Hepatocyte (in vitro differentiated cells): ENCODE measurements around the gene TNS3. TPM values are rescaled to one million over a fixed set of nuclear protein-coding genes. Genes with fewer than 3 reads are reported as not detected.

Source experiments
- DNase-seq: peaks from one replicate; pipeline ENCODE4 v3.0.0-alpha.2; 2016; ENCODE audit warnings: low spot score
- H2AFZ ChIP-seq: fragments of 200-600 bp; sonication (generic); 2 replicates; pipeline ENCODE4 v1.6.0; 2016; ENCODE audit warnings: antibody characterized with exemption, mild to moderate bottlenecking
- H3K27ac ChIP-seq: fragments of 200-600 bp; sonication (generic); 2 replicates; pipeline ENCODE4 v1.5.1; 2016; ENCODE audit warnings: mild to moderate bottlenecking
- H3K27me3 ChIP-seq: fragments of 200-600 bp; sonication (generic); 2 replicates; pipeline ENCODE4 v1.6.1; 2016
- H3K36me3 ChIP-seq: fragments of 200-600 bp; sonication (generic); replicated peaks from 2 replicates; pipeline ENCODE4 v1.5.1; 2016; ENCODE audit warnings: low read depth; ENCODE audit not compliant: insufficient read depth
- H3K4me1 ChIP-seq: fragments of 200-600 bp; sonication (generic); 2 replicates; pipeline ENCODE4 v1.5.1; 2016; ENCODE audit warnings: mild to moderate bottlenecking, moderate library complexity; ENCODE audit not compliant: insufficient read depth
- H3K4me2 ChIP-seq: fragments of 200-600 bp; sonication (generic); 2 replicates; pipeline ENCODE4 v1.6.0; 2016
- H3K4me3 ChIP-seq: fragments of 200-600 bp; sonication (generic); 2 replicates; pipeline ENCODE4 v1.5.1; 2016; ENCODE audit warnings: mild to moderate bottlenecking
- H3K79me2 ChIP-seq: fragments of 200-600 bp; sonication (generic); 2 replicates; pipeline ENCODE4 v1.6.0; 2017; ENCODE audit warnings: mild to moderate bottlenecking
- H3K9me2 ChIP-seq: fragments of 200-600 bp; sonication (generic); replicated peaks from 2 replicates; pipeline ENCODE4 v1.6.0; 2017; ENCODE audit warnings: mild to moderate bottlenecking; ENCODE audit not compliant: insufficient read depth
- H3K9me3 ChIP-seq: fragments of 200-600 bp; sonication (generic); 2 replicates; pipeline ENCODE4 v1.5.1; 2016; ENCODE audit warnings: low read depth, mild to moderate bottlenecking
- H4K20me1 ChIP-seq: fragments of 200-600 bp; sonication (generic); 2 replicates; pipeline ENCODE4 v1.6.0; 2016; ENCODE audit warnings: mild to moderate bottlenecking; ENCODE audit not compliant: insufficient read depth, poor library complexity, severe bottlenecking
- EZH2 ChIP-seq: fragments of 200-600 bp; sonication (generic); IDR thresholded peaks from 2 replicates; pipeline ENCODE4 v1.6.1; 2016; ENCODE audit warnings: antibody characterized with exemption, mild to moderate bottlenecking, borderline replicate concordance
- EZH2phosphoT487 ChIP-seq: fragments of 200-600 bp; sonication (generic); IDR thresholded peaks from one replicate; pipeline ENCODE4 v1.6.1; 2018; ENCODE audit warnings: antibody characterized with exemption, mild to moderate bottlenecking, low read depth, moderate library complexity; ENCODE audit not compliant: unreplicated experiment, severe bottlenecking
- WGBS: methylation state at CpG from one replicate; pipeline ENCODE4 v1.1.6; 2016; ENCODE audit warnings: low lambda C conversion rate; ENCODE audit errors: missing lambda C conversion rate; 5-methylcytosine and 5-hydroxymethylcytosine counted together
- polyA plus RNA-seq: library from polyadenylated mRNA; unstranded; fragments of >200 nt; fragmentation: Nextera tagmentation; extraction: Ambion mirVana; gene quantifications from 2 replicates; pipeline ENCODE4 v1.2.1, GENCODE V29; 2016
- total RNA-seq: library from RNA; depleted of rRNA; stranded (reverse); fragments of >200 nt; gene quantifications from 2 replicates; pipeline ENCODE4 v1.2.3, GENCODE V29; 2014
- TF ChIP-seq, protein P1 (sequence below): fragments of 200-600 bp; sonication (generic); IDR thresholded peaks from 2 replicates; pipeline ENCODE4 v1.5.1; 2016; ENCODE audit warnings: antibody characterized with exemption, mild to moderate bottlenecking; ENCODE audit not compliant: poor library complexity

The TNS3 gene
- total and polyA plus RNA-seq, 2 experiments from 2014 or later = 30.0 to 73.3 TPM

DNA sequence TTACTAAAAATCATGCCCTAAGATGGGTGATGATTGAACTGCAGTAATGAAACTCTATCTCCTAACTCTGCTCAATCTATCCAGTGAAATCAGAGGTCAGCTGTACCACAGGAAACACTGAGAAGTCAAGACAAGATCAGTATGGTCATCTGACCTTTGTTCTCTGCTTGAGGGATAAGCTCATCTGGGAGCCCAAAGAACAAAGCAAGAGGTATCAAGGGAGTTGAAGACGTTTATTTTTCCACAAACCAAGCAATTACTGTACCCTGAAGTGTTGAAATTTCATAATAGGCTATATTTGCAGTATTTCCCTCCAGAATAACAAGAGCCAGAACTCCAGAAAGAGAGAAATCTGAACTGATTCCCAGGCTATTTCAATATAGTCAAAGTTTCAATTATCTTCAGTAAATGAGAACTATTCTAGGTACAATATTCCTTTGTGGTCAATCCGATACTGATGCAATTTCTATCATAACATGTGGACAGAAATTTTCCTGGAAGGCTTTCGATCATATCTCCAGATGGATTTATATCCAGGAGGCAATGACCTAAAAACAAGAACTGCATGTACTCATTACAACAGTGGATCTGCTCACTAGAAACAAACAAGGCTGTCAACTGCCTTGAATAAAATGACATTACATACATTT lies 345.3 kb downstream of the TNS3 start:
- TF ChIP-seq EZH2 (no peak), EZH2phosphoT487 (no peak)
- TF ChIP-seq, protein P1, sequence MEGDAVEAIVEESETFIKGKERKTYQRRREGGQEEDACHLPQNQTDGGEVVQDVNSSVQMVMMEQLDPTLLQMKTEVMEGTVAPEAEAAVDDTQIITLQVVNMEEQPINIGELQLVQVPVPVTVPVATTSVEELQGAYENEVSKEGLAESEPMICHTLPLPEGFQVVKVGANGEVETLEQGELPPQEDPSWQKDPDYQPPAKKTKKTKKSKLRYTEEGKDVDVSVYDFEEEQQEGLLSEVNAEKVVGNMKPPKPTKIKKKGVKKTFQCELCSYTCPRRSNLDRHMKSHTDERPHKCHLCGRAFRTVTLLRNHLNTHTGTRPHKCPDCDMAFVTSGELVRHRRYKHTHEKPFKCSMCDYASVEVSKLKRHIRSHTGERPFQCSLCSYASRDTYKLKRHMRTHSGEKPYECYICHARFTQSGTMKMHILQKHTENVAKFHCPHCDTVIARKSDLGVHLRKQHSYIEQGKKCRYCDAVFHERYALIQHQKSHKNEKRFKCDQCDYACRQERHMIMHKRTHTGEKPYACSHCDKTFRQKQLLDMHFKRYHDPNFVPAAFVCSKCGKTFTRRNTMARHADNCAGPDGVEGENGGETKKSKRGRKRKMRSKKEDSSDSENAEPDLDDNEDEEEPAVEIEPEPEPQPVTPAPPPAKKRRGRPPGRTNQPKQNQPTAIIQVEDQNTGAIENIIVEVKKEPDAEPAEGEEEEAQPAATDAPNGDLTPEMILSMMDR = no peak
- no peaks in the 10 kb centered on the region for H3K9me2 ChIP-seq
- H2AFZ ChIP-seq = no peak overlapping the region

DNA sequence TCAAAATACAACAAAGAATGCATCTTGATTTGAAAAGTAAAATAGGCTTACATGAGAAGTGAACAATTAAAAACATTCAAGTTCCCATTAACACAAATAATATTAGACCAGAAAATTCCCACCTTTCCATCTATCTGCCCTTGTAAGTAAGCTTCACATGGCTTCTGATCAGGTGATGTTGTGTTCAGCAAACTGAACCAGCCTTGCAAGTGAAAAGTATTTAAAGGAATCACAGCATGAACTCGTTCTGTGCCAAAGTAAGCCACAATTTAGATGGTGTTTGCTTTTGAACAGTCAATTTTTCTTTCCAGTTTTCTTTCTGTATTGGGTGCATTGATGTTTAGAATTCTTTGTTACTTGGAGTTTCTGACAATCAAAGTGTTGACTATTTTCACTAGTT lies 347.9 kb downstream of the TNS3 start:
- H3K4me1 ChIP-seq = no peaks in the 10 kb centered on the region
- H3K79me2 ChIP-seq = no peaks in the 10 kb centered on the region
- H4K20me1 ChIP-seq = no peaks in the 10 kb centered on the region
- no peak for DNase-seq
- no peaks in the 10 kb centered on the region for H3K9me3 ChIP-seq
- no peaks in the 10 kb centered on the region for H3K36me3 ChIP-seq
- no peak overlapping the region for H3K4me3 ChIP-seq
- H3K4me2 ChIP-seq = no peak overlapping the region
- no peaks in the 10 kb centered on the region for H3K27me3 ChIP-seq
- H3K27ac ChIP-seq = no peak overlapping the region
- 54% methylated on average over 1 of the region's 1 CpG for WGBS
- TF ChIP-seq, protein P1 = no peak
- TF ChIP-seq EZH2 (no peak), EZH2phosphoT487 (no peak)
- no peak overlapping the region for H2AFZ ChIP-seq
- H3K9me2 ChIP-seq = no peaks in the 10 kb centered on the region

More for the DNA sequence above, 345.3 kb downstream of the TNS3 start:
- Histone ChIP-seq H3K4me1 (peaks cover 3% of the 10 kb centered on the region), H4K20me1 (no peaks in the 10 kb centered on the region), H3K36me3 (no peaks in the 10 kb centered on the region), H3K27me3 (no peaks in the 10 kb centered on the region), H3K4me3 (no peak overlapping the region), H3K79me2 (no peaks in the 10 kb centered on the region), H3K4me2 (no peak overlapping the region), H3K27ac (no peak overlapping the region), H3K9me3 (no peaks in the 10 kb centered on the region)
- no peak for DNase-seq
- 77% methylated on average over 3 of the region's 3 CpGs for WGBS

DNA sequence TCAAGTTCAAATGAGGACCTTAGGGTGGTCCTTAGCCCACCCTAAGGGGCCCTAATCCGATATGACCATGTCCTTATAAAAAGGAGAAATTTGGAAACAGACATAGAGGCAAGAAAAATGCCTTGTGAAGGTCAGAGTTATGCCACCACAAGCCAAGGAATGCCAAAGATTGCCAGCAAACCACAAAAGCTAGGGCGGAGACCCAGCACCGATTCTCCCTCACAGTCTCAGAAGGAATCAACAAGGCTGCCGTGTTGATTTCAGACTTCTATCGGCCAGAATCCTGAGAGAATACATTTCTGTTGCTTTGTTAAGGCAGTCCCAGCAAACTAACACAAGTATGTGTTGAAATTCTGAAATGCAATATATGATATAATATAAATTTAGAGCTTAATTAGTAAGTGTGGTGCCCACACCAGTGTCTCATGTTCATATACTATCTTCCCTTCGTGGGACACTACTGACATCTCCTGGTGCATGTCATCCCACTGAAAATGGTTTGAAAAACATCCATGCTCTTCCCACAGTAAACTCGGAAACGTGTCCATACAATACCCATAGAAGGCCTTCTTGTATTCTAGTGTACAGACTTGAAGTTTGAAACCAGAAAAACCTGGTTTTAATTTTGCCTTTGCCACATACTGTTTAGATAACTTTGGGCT lies 349.0 kb downstream of the TNS3 start:
- no peak overlapping the region for H3K27ac ChIP-seq
- no peak overlapping the region for H2AFZ ChIP-seq
- no peaks in the 10 kb centered on the region for H4K20me1 ChIP-seq
- H3K27me3 ChIP-seq = no peaks in the 10 kb centered on the region
- no peaks in the 10 kb centered on the region for H3K9me2 ChIP-seq
- no peaks in the 10 kb centered on the region for H3K79me2 ChIP-seq
- H3K4me3 ChIP-seq = no peak overlapping the region
- no peaks in the 10 kb centered on the region for H3K36me3 ChIP-seq
- WGBS = 88% methylated on average over 8 of the region's 8 CpGs
- H3K4me2 ChIP-seq = no peak overlapping the region
- no peak for DNase-seq
- H3K9me3 ChIP-seq = no peaks in the 10 kb centered on the region
- TF ChIP-seq EZH2phosphoT487 = no peak
- TF ChIP-seq, protein P1 = no peak
- no peak for TF ChIP-seq EZH2
- H3K4me1 ChIP-seq = no peaks in the 10 kb centered on the region
